Measurements from ENCODE around the gene SPA17.

The SPA17 gene

DNA sequence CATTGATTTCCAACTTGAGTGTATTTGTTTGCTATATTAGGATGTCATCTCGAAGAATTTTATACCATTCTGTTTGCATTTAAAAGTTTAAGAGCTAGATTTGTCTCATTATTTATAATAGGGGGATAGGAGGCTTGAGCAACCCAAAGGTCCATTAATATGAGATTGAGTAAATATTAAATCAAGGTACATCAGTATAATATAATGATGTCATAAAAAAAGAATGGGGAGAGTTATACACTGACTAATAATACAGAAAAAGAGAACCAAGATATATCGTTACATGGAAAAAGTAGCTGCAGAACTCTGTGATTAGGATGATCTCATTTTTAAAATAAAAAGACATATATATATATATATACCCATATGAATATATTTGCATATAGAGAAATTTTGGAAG is 19.4 kb downstream of the SPA17 start:
- no peak overlapping the region for H2AFZ ChIP-seq (ENCODE audit: low read length)
- no CpG with 5 or more reads among the region's 2 CpGs for WGBS, 2 donors (ENCODE audit: extremely low coverage in 2 of 2, insufficient read length in 2 of 2, insufficient replicate concordance in 1 of 2)
- peaks cover 2 to 10% of the 10 kb centered on the region in 2 donors for H3K36me3 ChIP-seq (replicated peaks in 1 of 2; ENCODE audit: control insufficient read depth in 2 of 2, insufficient read depth in 2 of 2, low read length in 2 of 2)
- no peaks in the 10 kb centered on the region for H3K27me3 ChIP-seq (ENCODE audit: control insufficient read depth in 3 of 3, insufficient read depth in 3 of 3, low read depth in 1 of 3, low read length in 3 of 3)
- H4K91ac ChIP-seq (ENCODE audit: low read depth, low read length, poor library complexity) = no peak overlapping the region
- no peak for DNase-seq (ENCODE audit: low spot score)
- no peak overlapping the region for H2BK15ac ChIP-seq (ENCODE audit: low read length)
- H3K18ac ChIP-seq (ENCODE audit: low read length) = no peak overlapping the region
- no peak overlapping the region for H3K27ac ChIP-seq (replicated peaks; ENCODE audit: low read length)
- no peak overlapping the region for H3K4ac ChIP-seq (ENCODE audit: low read length)
- H3K79me1 ChIP-seq (ENCODE audit: low read depth, low read length) = no peaks in the 10 kb centered on the region
- H3K23ac ChIP-seq (ENCODE audit: low read depth, low read length, poor library complexity) = no peak overlapping the region
- H2BK12ac ChIP-seq (ENCODE audit: low read length) = no peak overlapping the region
- no peak overlapping the region for H3K9ac ChIP-seq (ENCODE audit: low read depth, low read length, poor library complexity)
- no peak overlapping the region for H4K8ac ChIP-seq (ENCODE audit: low read depth, low read length)
- H2BK120ac ChIP-seq (ENCODE audit: low read depth, low read length) = no peak overlapping the region
- H2BK5ac ChIP-seq (ENCODE audit: low read length) = no peak overlapping the region
- H2AK5ac ChIP-seq (ENCODE audit: low read depth, low read length) = no peak overlapping the region
- H3K4me2 ChIP-seq (ENCODE audit: insufficient read depth, low read length, poor library complexity, severe bottlenecking) = no peak overlapping the region
- H3K9me3 ChIP-seq (replicated peaks in 1 of 2; ENCODE audit: control insufficient read depth in 2 of 2, insufficient read depth in 1 of 2, low read depth in 1 of 2, low read length in 2 of 2) = peaks cover 0 to 4% of the 10 kb centered on the region in 2 donors
- no peak overlapping the region for H3K14ac ChIP-seq (ENCODE audit: low read length)
- no peak overlapping the region for H3K4me3 ChIP-seq (ENCODE audit: low read length in 2 of 2)
- no peaks in the 10 kb centered on the region for H3K4me1 ChIP-seq (ENCODE audit: control insufficient read depth in 2 of 2, insufficient read depth in 1 of 2, low read depth in 1 of 2, low read length in 2 of 2)

DNA sequence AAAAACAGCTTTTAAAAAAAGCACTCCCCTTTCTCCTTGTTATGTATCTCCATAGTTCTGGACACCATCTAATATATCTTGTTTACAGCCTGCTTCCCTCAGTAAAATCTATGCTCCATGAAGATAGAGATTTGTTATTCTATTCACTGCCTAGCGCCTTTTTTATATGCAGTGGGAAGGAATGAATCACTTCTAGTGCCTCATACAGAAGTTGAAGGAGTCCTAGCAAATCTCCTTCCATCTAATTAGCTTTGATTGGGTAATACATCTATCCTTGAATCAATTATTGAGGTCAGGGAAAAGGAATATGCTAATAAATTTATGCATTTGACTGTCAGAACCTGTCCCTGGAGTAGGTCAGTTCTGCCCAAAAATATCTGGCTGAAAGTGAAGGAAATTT is 25.8 kb downstream of the SPA17 start:
- Histone ChIP-seq H3K4me2 (ENCODE audit: insufficient read depth, low read length, poor library complexity, severe bottlenecking) (no peak overlapping the region), H3K9me3 (replicated peaks in 1 of 2; ENCODE audit: control insufficient read depth in 2 of 2, insufficient read depth in 1 of 2, low read depth in 1 of 2, low read length in 2 of 2) (peaks cover 0 to 4% of the 10 kb centered on the region in 2 donors), H2BK15ac (ENCODE audit: low read length) (no peak overlapping the region), H2AK5ac (ENCODE audit: low read depth, low read length) (no peak overlapping the region), H3K9ac (ENCODE audit: low read depth, low read length, poor library complexity) (no peak overlapping the region), H3K4me3 (ENCODE audit: low read length in 2 of 2) (no peak overlapping the region), H4K8ac (ENCODE audit: low read depth, low read length) (no peak overlapping the region), H4K91ac (ENCODE audit: low read depth, low read length, poor library complexity) (no peak overlapping the region), H3K4ac (ENCODE audit: low read length) (no peak overlapping the region), H3K27me3 (ENCODE audit: control insufficient read depth in 3 of 3, insufficient read depth in 3 of 3, low read depth in 1 of 3, low read length in 3 of 3) (no peaks in the 10 kb centered on the region), H2BK120ac (ENCODE audit: low read depth, low read length) (no peak overlapping the region), H3K4me1 (ENCODE audit: control insufficient read depth in 2 of 2, insufficient read depth in 1 of 2, low read depth in 1 of 2, low read length in 2 of 2) (no peaks in the 10 kb centered on the region), H3K36me3 (replicated peaks in 1 of 2; ENCODE audit: control insufficient read depth in 2 of 2, insufficient read depth in 2 of 2, low read length in 2 of 2) (peaks cover 0 to 5% of the 10 kb centered on the region in 2 donors), H3K23ac (ENCODE audit: low read depth, low read length, poor library complexity) (no peak overlapping the region), H3K14ac (ENCODE audit: low read length) (no peak overlapping the region), H3K79me1 (ENCODE audit: low read depth, low read length) (no peaks in the 10 kb centered on the region), H2AFZ (ENCODE audit: low read length) (no peak overlapping the region), H3K27ac (replicated peaks; ENCODE audit: low read length) (no peak overlapping the region), H3K18ac (ENCODE audit: low read length) (no peak overlapping the region), H2BK5ac (ENCODE audit: low read length) (no peak overlapping the region), H2BK12ac (ENCODE audit: low read length) (no peak overlapping the region)
- no peak for DNase-seq (ENCODE audit: low spot score)
- no CpG with 5 or more reads among the region's 1 CpG for WGBS, 2 donors (ENCODE audit: extremely low coverage in 2 of 2, insufficient read length in 2 of 2, insufficient replicate concordance in 1 of 2)

DNA sequence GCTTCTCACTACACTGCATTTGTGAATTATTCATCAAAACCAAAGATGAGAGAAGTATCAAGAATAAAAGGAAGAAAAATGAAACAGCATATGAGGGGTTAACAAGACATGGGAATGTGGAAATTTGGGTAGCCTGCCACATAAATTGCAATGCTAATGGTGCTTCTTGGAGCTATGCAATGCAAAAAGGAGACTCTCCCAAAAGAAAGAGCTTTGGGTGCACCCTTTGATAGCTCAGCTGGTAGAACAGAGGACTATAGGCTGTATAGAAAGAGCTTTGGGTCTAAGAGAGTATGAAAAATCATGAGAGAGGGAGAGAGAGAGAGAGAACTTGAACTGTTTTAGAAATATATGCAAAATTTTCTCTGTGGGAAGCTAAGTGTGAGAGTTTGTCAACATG is 26.3 kb downstream of the SPA17 start:
- no peak overlapping the region for H3K9ac ChIP-seq (ENCODE audit: low read depth, low read length, poor library complexity)
- no peak overlapping the region for H3K27ac ChIP-seq (replicated peaks; ENCODE audit: low read length)
- no peak overlapping the region for H2BK12ac ChIP-seq (ENCODE audit: low read length)
- no peak overlapping the region for H2BK15ac ChIP-seq (ENCODE audit: low read length)
- H2AFZ ChIP-seq (ENCODE audit: low read length) = no peak overlapping the region
- no peaks in the 10 kb centered on the region for H3K4me1 ChIP-seq (ENCODE audit: control insufficient read depth in 2 of 2, insufficient read depth in 1 of 2, low read depth in 1 of 2, low read length in 2 of 2)
- no peak overlapping the region for H3K18ac ChIP-seq (ENCODE audit: low read length)
- H2BK120ac ChIP-seq (ENCODE audit: low read depth, low read length) = no peak overlapping the region
- H3K36me3 ChIP-seq (replicated peaks in 1 of 2; ENCODE audit: control insufficient read depth in 2 of 2, insufficient read depth in 2 of 2, low read length in 2 of 2) = peaks cover 0 to 5% of the 10 kb centered on the region in 2 donors
- no peak for DNase-seq (ENCODE audit: low spot score)
- no peak overlapping the region for H3K4ac ChIP-seq (ENCODE audit: low read length)
- H3K14ac ChIP-seq (ENCODE audit: low read length) = no peak overlapping the region
- no peak overlapping the region for H3K4me2 ChIP-seq (ENCODE audit: insufficient read depth, low read length, poor library complexity, severe bottlenecking)
- no peak overlapping the region for H2BK5ac ChIP-seq (ENCODE audit: low read length)
- H3K27me3 ChIP-seq (ENCODE audit: control insufficient read depth in 3 of 3, insufficient read depth in 3 of 3, low read depth in 1 of 3, low read length in 3 of 3) = no peaks in the 10 kb centered on the region
- no peak overlapping the region for H4K91ac ChIP-seq (ENCODE audit: low read depth, low read length, poor library complexity)
- H2AK5ac ChIP-seq (ENCODE audit: low read depth, low read length) = no peak overlapping the region
- H3K9me3 ChIP-seq (replicated peaks in 1 of 2; ENCODE audit: control insufficient read depth in 2 of 2, insufficient read depth in 1 of 2, low read depth in 1 of 2, low read length in 2 of 2) = peaks cover 0 to 4% of the 10 kb centered on the region in 2 donors
- no peak overlapping the region for H3K4me3 ChIP-seq (ENCODE audit: low read length in 2 of 2)
- H3K23ac ChIP-seq (ENCODE audit: low read depth, low read length, poor library complexity) = no peak overlapping the region
- H4K8ac ChIP-seq (ENCODE audit: low read depth, low read length) = no peak overlapping the region
- H3K79me1 ChIP-seq (ENCODE audit: low read depth, low read length) = no peaks in the 10 kb centered on the region

DNA sequence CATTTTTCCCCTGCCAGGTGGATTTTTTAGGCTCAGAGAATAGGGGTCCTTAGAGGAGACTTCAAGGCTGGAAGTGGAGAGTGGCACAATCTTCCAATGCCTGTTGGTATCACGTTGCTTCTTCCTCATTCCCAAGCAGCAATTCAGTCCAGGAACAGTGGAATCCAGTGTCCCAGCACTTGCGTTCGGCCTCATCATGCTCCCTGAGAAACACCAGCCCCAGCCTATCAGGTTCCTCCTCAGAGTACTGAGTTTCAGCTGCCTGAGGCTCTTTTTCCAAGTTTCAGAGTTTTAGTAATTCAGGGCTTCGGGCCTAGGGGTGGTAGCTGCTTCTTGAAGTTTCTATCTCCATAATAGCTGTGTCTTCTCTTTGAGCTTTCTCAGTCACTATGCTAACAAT is 34.1 kb downstream of the SPA17 start:
- Histone ChIP-seq H3K23ac (ENCODE audit: low read depth, low read length, poor library complexity) (no peak overlapping the region), H2AK5ac (ENCODE audit: low read depth, low read length) (no peak overlapping the region), H3K36me3 (replicated peaks in 1 of 2; ENCODE audit: control insufficient read depth in 2 of 2, insufficient read depth in 2 of 2, low read length in 2 of 2) (no peaks in the 10 kb centered on the region), H3K4ac (ENCODE audit: low read length) (no peak overlapping the region), H3K27ac (replicated peaks; ENCODE audit: low read length) (no peak overlapping the region), H3K9me3 (replicated peaks in 1 of 2; ENCODE audit: control insufficient read depth in 2 of 2, insufficient read depth in 1 of 2, low read depth in 1 of 2, low read length in 2 of 2) (peaks cover 3 to 4% of the 10 kb centered on the region in 2 donors), H2BK5ac (ENCODE audit: low read length) (no peak overlapping the region), H3K4me2 (ENCODE audit: insufficient read depth, low read length, poor library complexity, severe bottlenecking) (no peak overlapping the region), H2BK120ac (ENCODE audit: low read depth, low read length) (no peak overlapping the region), H3K9ac (ENCODE audit: low read depth, low read length, poor library complexity) (no peak overlapping the region), H2AFZ (ENCODE audit: low read length) (peak overlapping the region; percentile 47), H3K4me1 (ENCODE audit: control insufficient read depth in 2 of 2, insufficient read depth in 1 of 2, low read depth in 1 of 2, low read length in 2 of 2) (no peaks in the 10 kb centered on the region), H3K4me3 (ENCODE audit: low read length in 2 of 2) (peak overlapping the region in 1 of 2 donors; percentile 7), H2BK15ac (ENCODE audit: low read length) (no peak overlapping the region), H4K91ac (ENCODE audit: low read depth, low read length, poor library complexity) (no peak overlapping the region), H3K27me3 (ENCODE audit: control insufficient read depth in 3 of 3, insufficient read depth in 3 of 3, low read depth in 1 of 3, low read length in 3 of 3) (no peaks in the 10 kb centered on the region), H3K14ac (ENCODE audit: low read length) (no peak overlapping the region), H3K79me1 (ENCODE audit: low read depth, low read length) (no peaks in the 10 kb centered on the region), H2BK12ac (ENCODE audit: low read length) (no peak overlapping the region), H4K8ac (ENCODE audit: low read depth, low read length) (no peak overlapping the region), H3K18ac (ENCODE audit: low read length) (no peak overlapping the region)
- DNase-seq (ENCODE audit: low spot score) = no peak
- no CpG with 5 or more reads among the region's 4 CpGs for WGBS, 2 donors (ENCODE audit: extremely low coverage in 2 of 2, insufficient read length in 2 of 2, insufficient replicate concordance in 1 of 2)
